ENCODE measurements around the gene RTN4RL2.

- TF ChIP-seq GATA2 (IDR thresholded peaks at IDR 0.05; ENCODE audit: low read depth, low read length) (no peak), GATA3 (IDR thresholded peaks at IDR 0.05; ENCODE audit: low read depth, low read length) (no peak)
Measured at GRCh38 chr11:57475671-57476046, 15.3 kb downstream of the RTN4RL2 start.
